SU-DHL-6 (cell line): Measurements from ENCODE around the gene CDR2L.
"Not testable (repeated sequence)": the region's sequence is repeated elsewhere in the genome, so short reads cannot be mapped to it uniquely, and the experiment has no call there.

ENCODE experiments used
- H2AFZ ChIP-seq: fragments of 200-600 bp; sonication (generic); 2 replicates; pipeline ENCODE4 v1.6.1; 2014; ENCODE audit warnings: low read depth, mild to moderate bottlenecking, moderate library complexity, mixed read lengths, antibody characterized with exemption, low read length; ENCODE audit not compliant: severe bottlenecking
- H3F3A ChIP-seq: fragments of 200-600 bp; shearing (Covaris generic); 2 replicates; pipeline ENCODE4 v1.6.0; 2016; ENCODE audit warnings: antibody characterized with exemption, mild to moderate bottlenecking; ENCODE audit not compliant: insufficient read depth
- H3K27ac ChIP-seq: fragments of 200-600 bp; sonication (generic); 2 replicates; pipeline ENCODE4 v1.5.1; 2016; ENCODE audit warnings: low read depth, mild to moderate bottlenecking, low read length, moderate library complexity, mixed read lengths
- H3K27me3 ChIP-seq: fragments of 200-600 bp; sonication (generic), shearing (Covaris generic); 2 replicates; pipeline ENCODE4 v1.6.0; 2014; ENCODE audit warnings: mild to moderate bottlenecking, low read length
- H3K36me3 ChIP-seq: fragments of 200-600 bp; sonication (generic); 2 replicates; pipeline ENCODE4 v1.6.1; 2014; ENCODE audit warnings: mild to moderate bottlenecking, low read length, mixed read lengths
- H3K4me2 ChIP-seq: fragments of 300-600, 200-600 bp; shearing (Covaris generic), sonication (generic); 2 replicates; pipeline ENCODE4 v1.6.0; 2014; ENCODE audit warnings: low read length, low read depth, mild to moderate bottlenecking; ENCODE audit not compliant: poor library complexity, severe bottlenecking
- H3K4me3 ChIP-seq: fragments of 200-600 bp; sonication (generic); 2 replicates; pipeline ENCODE4 v1.5.1; 2014; ENCODE audit warnings: antibody characterized with exemption, low read length, mild to moderate bottlenecking, mixed read lengths; ENCODE audit not compliant: insufficient read depth, poor library complexity, severe bottlenecking
- H3K79me2 ChIP-seq: fragments of 200-600 bp; sonication (generic); 2 replicates; pipeline ENCODE4 v1.6.1; 2014; ENCODE audit warnings: mild to moderate bottlenecking, low read length, moderate library complexity; ENCODE audit not compliant: insufficient read depth
- H3K9ac ChIP-seq: fragments of 200-600 bp; sonication (generic); 2 replicates; pipeline ENCODE4 v1.7.0; 2014; ENCODE audit warnings: mild to moderate bottlenecking, low read length
- H3K9me2 ChIP-seq: fragments of 200-600 bp; sonication (generic); replicated peaks from 2 replicates; pipeline ENCODE4 v1.6.1; 2014; ENCODE audit warnings: low read length; ENCODE audit not compliant: insufficient read depth
- H3K9me3 ChIP-seq: fragments of 200-600 bp; sonication (generic); 2 replicates; pipeline ENCODE4 v1.6.1; 2014; ENCODE audit warnings: low read length, mixed read lengths; ENCODE audit not compliant: insufficient read depth
- H4K20me1 ChIP-seq: fragments of 200-600 bp; sonication (generic); 2 replicates; pipeline ENCODE4 v1.6.1; 2014; ENCODE audit warnings: low read depth, mild to moderate bottlenecking, antibody characterized with exemption, low read length, moderate library complexity, mixed read lengths
- EZH2phosphoT487 ChIP-seq: fragments of 200-600 bp; sonication (generic), shearing (Covaris generic); conservative IDR thresholded peaks from 2 replicates; pipeline ENCODE4 v1.6.1; 2018; ENCODE audit warnings: mild to moderate bottlenecking, antibody characterized with exemption, low read length, moderate library complexity, mixed read lengths
- TF ChIP-seq, protein P1 (sequence below): fragments of 200-600 bp; sonication (generic); IDR thresholded peaks from one replicate; pipeline ENCODE4 v1.5.1; 2017; ENCODE audit warnings: antibody characterized with exemption, mild to moderate bottlenecking, low read length, moderate library complexity; ENCODE audit not compliant: insufficient read depth, poor library complexity, severe bottlenecking

The CDR2L gene

DNA sequence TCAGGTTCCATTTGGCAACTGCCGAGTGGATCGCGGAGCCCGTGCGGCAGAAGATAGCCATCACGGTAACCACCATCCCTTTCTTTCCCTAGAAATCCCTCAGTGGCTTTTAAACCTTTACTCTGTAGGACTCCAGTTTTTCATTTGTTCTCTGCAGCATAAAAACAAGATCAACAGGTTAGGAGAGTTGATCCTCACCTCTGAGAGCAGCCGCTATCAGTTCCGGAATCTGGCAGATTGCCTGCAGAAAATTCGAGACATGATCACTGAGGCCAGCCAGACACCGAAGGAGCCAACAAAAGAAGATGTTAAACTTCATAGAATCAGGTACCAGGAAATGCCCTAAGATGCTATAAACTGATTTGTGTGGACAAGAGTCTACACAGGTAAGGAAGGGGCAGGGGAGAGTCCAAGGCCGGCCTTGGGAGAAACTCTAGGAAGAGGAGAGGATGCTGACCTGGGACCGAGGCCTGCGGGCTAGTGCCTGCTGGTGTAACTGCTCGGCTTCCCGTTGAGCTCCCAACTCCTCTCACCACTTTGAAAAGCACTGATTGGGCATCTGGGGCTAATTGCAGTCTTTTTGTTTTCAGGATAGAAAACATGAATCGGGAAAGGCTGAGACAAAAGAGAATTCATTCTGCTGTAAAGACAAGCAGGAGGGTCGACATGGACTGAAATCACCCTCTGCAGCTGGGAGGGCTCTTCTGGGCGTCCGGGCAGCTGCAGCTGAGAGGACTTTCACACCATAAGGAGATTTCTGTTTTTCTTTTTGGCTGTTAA is 33.1 kb downstream of the CDR2L start:
- Histone ChIP-seq H3K9ac (no peak overlapping the region), H2AFZ (no peak overlapping the region), H3K9me3 (no peaks in the 10 kb centered on the region), H3K4me2 (no peak overlapping the region), H3K36me3 (peaks cover 4% of the 10 kb centered on the region; the same call in 1 of the 2 replicates), H3K4me3 (no peak overlapping the region), H4K20me1 (no peaks in the 10 kb centered on the region), H3K27ac (no peak overlapping the region), H3K27me3 (no peaks in the 10 kb centered on the region), H3K79me2 (no peaks in the 10 kb centered on the region), H3F3A (no peaks in the 10 kb centered on the region), H3K9me2 (no peaks in the 10 kb centered on the region)
- TF ChIP-seq, protein P1, sequence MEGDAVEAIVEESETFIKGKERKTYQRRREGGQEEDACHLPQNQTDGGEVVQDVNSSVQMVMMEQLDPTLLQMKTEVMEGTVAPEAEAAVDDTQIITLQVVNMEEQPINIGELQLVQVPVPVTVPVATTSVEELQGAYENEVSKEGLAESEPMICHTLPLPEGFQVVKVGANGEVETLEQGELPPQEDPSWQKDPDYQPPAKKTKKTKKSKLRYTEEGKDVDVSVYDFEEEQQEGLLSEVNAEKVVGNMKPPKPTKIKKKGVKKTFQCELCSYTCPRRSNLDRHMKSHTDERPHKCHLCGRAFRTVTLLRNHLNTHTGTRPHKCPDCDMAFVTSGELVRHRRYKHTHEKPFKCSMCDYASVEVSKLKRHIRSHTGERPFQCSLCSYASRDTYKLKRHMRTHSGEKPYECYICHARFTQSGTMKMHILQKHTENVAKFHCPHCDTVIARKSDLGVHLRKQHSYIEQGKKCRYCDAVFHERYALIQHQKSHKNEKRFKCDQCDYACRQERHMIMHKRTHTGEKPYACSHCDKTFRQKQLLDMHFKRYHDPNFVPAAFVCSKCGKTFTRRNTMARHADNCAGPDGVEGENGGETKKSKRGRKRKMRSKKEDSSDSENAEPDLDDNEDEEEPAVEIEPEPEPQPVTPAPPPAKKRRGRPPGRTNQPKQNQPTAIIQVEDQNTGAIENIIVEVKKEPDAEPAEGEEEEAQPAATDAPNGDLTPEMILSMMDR = no peak
- TF ChIP-seq EZH2phosphoT487 = no peak

DNA sequence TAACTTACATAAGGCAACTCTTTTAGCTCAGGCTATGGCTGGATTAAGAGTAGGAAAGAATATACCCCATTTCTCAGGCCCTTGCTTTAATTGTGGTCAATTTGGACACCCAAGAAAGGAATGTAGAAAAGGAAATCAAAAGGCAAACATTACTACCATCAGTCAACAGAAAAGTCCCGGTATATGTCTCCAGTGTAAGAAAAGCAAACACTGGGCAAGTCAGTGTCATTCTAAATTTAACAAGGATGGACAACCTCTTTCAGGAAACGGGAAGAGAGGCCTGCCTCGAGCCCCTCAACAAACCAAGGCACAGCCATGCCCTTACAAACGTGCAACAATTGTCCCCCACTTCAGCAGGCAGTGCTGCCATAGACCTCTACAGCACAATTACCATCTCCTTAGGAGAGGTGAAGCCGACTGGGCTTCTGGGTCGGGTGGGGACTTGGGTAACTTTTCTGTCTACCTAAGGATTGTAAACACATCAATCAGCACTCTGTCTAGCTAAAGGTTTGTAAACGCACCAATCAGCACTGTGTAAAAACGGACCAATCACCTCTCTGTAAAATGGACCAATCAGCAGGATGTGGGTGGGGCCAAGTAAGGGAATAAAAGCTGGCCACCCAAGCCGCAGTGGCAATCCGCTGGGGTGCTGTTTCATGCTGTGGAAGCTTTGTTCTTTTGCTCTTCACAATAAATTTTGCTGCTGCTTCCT is 37.4 kb downstream of the CDR2L start:
- Histone ChIP-seq H3K9me2 (no peaks in the 10 kb centered on the region), H3K27me3 (no peaks in the 10 kb centered on the region), H3K4me2 (no peak overlapping the region), H3K9ac (no peak overlapping the region), H3K9me3 (no peaks in the 10 kb centered on the region), H4K20me1 (no peaks in the 10 kb centered on the region), H3K4me3 (no peak overlapping the region), H3K27ac (no peak overlapping the region), H3K79me2 (no peaks in the 10 kb centered on the region), H3F3A (no peaks in the 10 kb centered on the region), H3K36me3 (peaks cover 4% of the 10 kb centered on the region; the same call in 1 of the 2 replicates), H2AFZ (no peak overlapping the region)
- TF ChIP-seq EZH2phosphoT487 = no peak
- TF ChIP-seq, protein P1 = no peak

DNA sequence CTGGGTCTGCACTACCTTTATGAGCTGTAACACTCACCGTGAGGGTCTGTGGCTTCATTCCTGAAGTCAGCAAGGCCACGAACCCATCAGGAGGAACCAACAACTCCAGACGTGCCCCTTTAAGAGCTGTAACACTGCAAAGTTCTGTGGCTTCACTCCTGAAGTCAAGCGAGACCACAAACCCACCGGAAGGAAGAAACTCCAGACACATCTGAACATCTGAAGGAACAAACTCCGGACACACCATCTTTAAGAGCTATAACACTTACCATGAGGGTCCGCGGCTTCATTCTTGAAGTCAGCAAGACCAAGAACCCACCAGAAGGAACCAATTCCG is 37.9 kb downstream of the CDR2L start:
- H3K4me3 ChIP-seq, H4K20me1 ChIP-seq, H3K79me2 ChIP-seq, H3K4me2 ChIP-seq, H3K9ac ChIP-seq, H3K27ac ChIP-seq, H3K9me2 ChIP-seq, H2AFZ ChIP-seq, H3F3A ChIP-seq, H3K9me3 ChIP-seq, H3K27me3 ChIP-seq, H3K36me3 ChIP-seq: not testable (repeated sequence)

DNA sequence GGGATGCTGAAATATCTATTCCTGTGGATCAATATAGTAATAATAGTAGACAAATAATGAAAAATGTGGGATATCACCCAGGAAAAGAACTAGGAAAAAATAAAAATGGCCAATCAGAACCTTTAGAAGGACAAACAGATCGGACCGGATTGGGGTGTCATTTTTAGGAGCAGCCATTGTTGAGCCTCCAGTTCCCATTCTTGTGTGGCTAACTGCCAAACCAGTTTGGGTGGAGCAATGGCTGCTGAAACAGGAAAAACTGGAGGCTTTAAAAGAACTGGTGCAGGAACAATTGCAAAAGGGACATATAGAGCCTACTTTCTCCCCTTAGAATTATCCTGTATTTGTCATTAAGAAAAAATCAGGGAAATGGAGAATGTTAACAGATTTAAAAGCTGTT is 39.2 kb downstream of the CDR2L start:
- H2AFZ ChIP-seq, H3K27ac ChIP-seq, H3K27me3 ChIP-seq, H3K79me2 ChIP-seq, H3K36me3 ChIP-seq, H3K9ac ChIP-seq, H4K20me1 ChIP-seq, H3K9me3 ChIP-seq, H3K4me3 ChIP-seq, H3F3A ChIP-seq, H3K4me2 ChIP-seq, H3K9me2 ChIP-seq: not testable (repeated sequence)
